NCI-H146 treated with DMSO at 0.1 percent for 48 hours (cell line): Measurements from ENCODE around the gene TDRD6.

ENCODE experiments used
- DNase-seq: peaks from one replicate; lab custom pipeline; 2025; ENCODE audit not compliant: unreplicated experiment; lab: John Stamatoyannopoulos, UW

Gene TDRD6

GRCh38 chr6:46676604-46677313 is 10.9 kb upstream of the TDRD6 start:
- no peak for DNase-seq

GRCh38 chr6:46677314-46677654 is 10.4 kb upstream of the TDRD6 start:
- no peak for DNase-seq

- no peak for DNase-seq
Measured at GRCh38 chr6:46684771-46685170, 2.9 kb upstream of the TDRD6 start.

- no peak for DNase-seq
Measured at GRCh38 chr6:46688117-46688965, 656 bp downstream of the TDRD6 start.

- DNase-seq: no peak
Measured at GRCh38 chr6:46688966-46689335, 1.3 kb downstream of the TDRD6 start.

GRCh38 chr6:46689657-46690056 is 2.0 kb downstream of the TDRD6 start:
- no peak for DNase-seq

- DNase-seq: no peak
Measured at GRCh38 chr6:46690141-46690755, 2.6 kb downstream of the TDRD6 start.

GRCh38 chr6:46690911-46691451 is 3.3 kb downstream of the TDRD6 start:
- DNase-seq: no peak

GRCh38 chr6:46699970-46700369 is 12.3 kb downstream of the TDRD6 start:
- DNase-seq: no peak

GRCh38 chr6:46704562-46704961 is 16.9 kb downstream of the TDRD6 start:
- no peak for DNase-seq

GRCh38 chr6:46706464-46706863 is 18.8 kb downstream of the TDRD6 start:
- DNase-seq: no peak

GRCh38 chr6:46711491-46711890 is 23.8 kb downstream of the TDRD6 start:
- no peak for DNase-seq

GRCh38 chr6:46715141-46715540 is 27.5 kb downstream of the TDRD6 start:
- no peak for DNase-seq

- no peak for DNase-seq
Measured at GRCh38 chr6:46719099-46719498, 31.4 kb downstream of the TDRD6 start.

GRCh38 chr6:46720401-46720800 is 32.7 kb downstream of the TDRD6 start:
- no peak for DNase-seq

GRCh38 chr6:46729787-46730326 is 42.2 kb downstream of the TDRD6 start:
- DNase-seq: no peak

GRCh38 chr6:46730921-46731461 is 43.3 kb downstream of the TDRD6 start:
- DNase-seq: no peak

GRCh38 chr6:46733341-46733801 is 45.7 kb downstream of the TDRD6 start:
- no peak for DNase-seq

GRCh38 chr6:46734867-46735719 is 47.4 kb downstream of the TDRD6 start, which contains the start of gene PLA2G7:
Gene PLA2G7 (minus strand): TSS chr6:46735375. CDS start chr6:46722891, 12,484 bp downstream.
- DNase-seq: no peak

- DNase-seq: no peak
Measured at GRCh38 chr6:46735720-46736031, 48.0 kb downstream of the TDRD6 start.
